Fibroblast of lung (primary cell): ENCODE results near the gene ARFGAP1.

Source experiments
- CTCF ChIP-seq, 2 donors: IDR thresholded peaks in 1 of 2; conservative IDR thresholded peaks in 1 of 2; 1 replicate in 1 of 2; 2 replicates in 1 of 2; pipeline ENCODE4 v1.5.1; 2011 to 2012; ENCODE audit warnings: low read length in 2 of 2, control low read depth in 1 of 2, inconsistent platforms in 1 of 2, low read depth in 1 of 2, mild to moderate bottlenecking in 1 of 2
- EZH2 ChIP-seq: IDR thresholded peaks from 2 replicates; pipeline ENCODE4 v1.5.1; 2012; ENCODE audit warnings: low read length, control low read depth, mild to moderate bottlenecking; ENCODE audit errors: missing control alignments

DNA sequence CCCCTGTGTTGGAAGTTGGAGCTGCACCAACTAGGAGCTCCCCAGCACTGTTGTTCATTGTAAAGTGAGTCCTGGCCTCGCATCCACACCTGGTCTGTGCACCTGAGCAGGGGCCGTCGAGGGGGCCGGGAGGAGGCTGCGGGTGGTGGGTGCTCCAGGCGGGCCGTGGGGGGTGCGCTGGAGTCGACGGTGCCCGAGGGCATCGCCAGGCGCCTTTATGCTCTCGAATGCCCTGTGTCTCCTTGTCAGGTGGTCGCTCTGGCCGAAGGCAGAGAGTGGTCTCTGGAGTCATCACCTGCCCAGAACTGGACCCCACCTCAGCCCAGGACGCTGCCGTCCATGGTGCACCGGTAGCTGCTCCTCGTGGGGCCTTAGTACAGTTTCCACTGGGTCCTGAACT is 4.3 kb downstream of the ARFGAP1 start:
- TF ChIP-seq CTCF (conservative IDR thresholded peaks at IDR 0.05 in 1 of 2, IDR thresholded peaks at IDR 0.05 in 1 of 2; ENCODE audit: low read depth in 1 of 2, low read length in 2 of 2), result no peak
- TF ChIP-seq EZH2, result no peak
